C4-2B (cell line): Measurements from ENCODE around the gene CCL23.

ENCODE experiments used
- H3K27ac ChIP-seq: fragments of 450-650 bp; 2 replicates; pipeline ENCODE4 v1.5.1; 2017
- CTCF ChIP-seq: fragments of 450-650 bp; conservative IDR thresholded peaks from 2 replicates; pipeline ENCODE4 v1.5.1; 2017; ENCODE audit warnings: mild to moderate bottlenecking
- ZFX ChIP-seq: fragments of 450-650 bp; IDR thresholded peaks from 2 replicates; pipeline ENCODE4 v1.6.1; 2017

The CCL23 gene

GRCh38 chr17:35978346-35978745, 39.4 kb downstream of the CCL23 start:
- TF ChIP-seq ZFX (no peak), CTCF (no peak)
- no peak overlapping the region for H3K27ac ChIP-seq

- H3K27ac ChIP-seq, result no peak overlapping the region
- TF ChIP-seq ZFX (no peak), CTCF (no peak)
Observed at GRCh38 chr17:35977509-35977908, 40.3 kb downstream of the CCL23 start.

GRCh38 chr17:35973333-35974260, 44.2 kb downstream of the CCL23 start:
- H3K27ac ChIP-seq, result no peak overlapping the region
- TF ChIP-seq CTCF (no peak), ZFX (no peak)

GRCh38 chr17:35972945-35973332, 44.8 kb downstream of the CCL23 start:
- no peak for TF ChIP-seq CTCF
- no peak for TF ChIP-seq ZFX
- no peak overlapping the region for H3K27ac ChIP-seq

- TF ChIP-seq ZFX, result no peak
- TF ChIP-seq CTCF, result no peak
- no peak overlapping the region for H3K27ac ChIP-seq
Observed at GRCh38 chr17:35972535-35972934, 45.2 kb downstream of the CCL23 start.

- H3K27ac ChIP-seq, result no peak overlapping the region
Observed at GRCh38 chr17:35972066-35972465, 45.7 kb downstream of the CCL23 start.

More at GRCh38 chr17:35972066-35972465, 45.7 kb downstream of the CCL23 start:
- no peak for TF ChIP-seq CTCF
- no peak for TF ChIP-seq ZFX
